Left forelimb (tissue), 1 donor: ENCODE data around the gene CACNA1B.

Source experiments
- DNase-seq: peaks from one replicate; pipeline ENCODE4 v3.0.0-alpha.2; 2018; ENCODE audit warnings: low spot score

CACNA1B gene

DNA sequence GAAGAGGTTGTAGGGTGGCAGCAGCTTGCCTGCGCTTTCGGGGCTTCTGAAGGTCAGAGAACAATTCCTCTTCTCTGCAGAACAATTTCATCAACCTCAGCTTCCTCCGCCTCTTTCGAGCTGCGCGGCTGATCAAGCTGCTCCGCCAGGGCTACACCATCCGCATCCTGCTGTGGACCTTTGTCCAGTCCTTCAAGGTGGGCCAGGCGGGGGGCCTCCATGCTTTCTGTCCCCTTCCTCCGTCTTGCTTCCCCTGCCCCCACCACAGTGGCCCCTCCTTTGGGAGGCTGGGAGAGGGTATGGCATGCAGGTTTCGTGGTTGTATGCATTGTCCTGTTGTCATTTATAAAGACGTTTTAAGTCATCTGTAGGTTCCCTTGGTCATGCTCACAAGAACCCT lies 195.8 kb downstream of the CACNA1B start:
- DNase-seq = peak; percentile 60

DNA sequence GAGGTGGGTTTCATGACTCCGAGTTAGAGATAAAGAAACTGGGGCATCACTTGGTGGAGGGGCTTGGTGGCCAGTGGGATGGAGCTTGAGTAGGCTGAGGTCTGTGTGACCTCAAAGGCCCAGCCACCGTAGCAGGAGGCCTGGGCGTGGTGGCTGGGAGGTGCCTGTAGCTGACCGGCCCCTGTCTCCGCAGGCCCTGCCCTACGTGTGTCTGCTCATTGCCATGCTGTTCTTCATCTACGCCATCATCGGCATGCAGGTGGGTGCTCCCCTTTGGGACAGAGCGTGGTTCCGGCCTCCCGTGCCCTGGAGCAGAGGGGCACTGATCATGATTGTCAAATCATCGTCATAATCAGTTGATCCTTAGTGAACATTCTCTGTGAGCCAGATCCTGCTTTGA lies 196.2 kb downstream of the CACNA1B start:
- peak; percentile 45 for DNase-seq

DNA sequence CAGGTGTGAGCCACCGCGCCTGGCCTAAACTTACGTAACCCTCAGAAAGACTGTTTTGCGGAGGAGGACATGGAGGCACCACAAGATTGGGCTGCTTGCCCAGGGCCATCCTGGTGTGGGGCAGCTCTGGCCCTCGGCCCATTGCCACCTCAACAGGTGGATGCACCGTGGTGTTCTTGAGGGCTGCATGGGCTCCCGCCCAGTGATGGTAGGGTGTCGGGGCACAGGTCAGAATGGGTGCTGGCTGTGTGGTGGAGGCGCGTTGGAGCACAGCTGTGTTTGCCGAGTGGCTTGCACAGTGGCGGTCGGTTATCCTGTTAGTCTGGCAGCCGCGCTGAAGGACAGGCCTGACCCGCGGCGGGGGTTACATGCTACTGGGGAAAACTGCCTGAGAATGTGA lies 196.9 kb downstream of the CACNA1B start:
- DNase-seq = peak; percentile 48

DNA sequence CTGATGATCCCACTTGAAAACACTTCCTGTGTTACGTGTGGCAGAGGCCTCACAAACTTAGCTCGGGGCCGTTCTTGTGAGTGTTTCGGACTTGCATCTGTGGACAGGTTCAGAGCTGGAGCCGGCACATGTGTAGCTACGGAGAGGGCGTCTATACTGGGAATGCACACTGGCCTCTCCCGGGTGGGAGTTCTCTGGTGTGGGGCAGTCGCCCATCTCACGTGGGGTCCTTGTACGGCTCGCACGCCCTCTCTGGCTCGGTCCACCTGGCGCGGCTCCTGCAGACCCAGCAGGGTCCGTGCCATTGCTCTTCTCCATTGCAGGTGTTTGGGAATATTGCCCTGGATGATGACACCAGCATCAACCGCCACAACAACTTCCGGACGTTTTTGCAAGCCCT lies 197.9 kb downstream of the CACNA1B start:
- peak; percentile 49 for DNase-seq

DNA sequence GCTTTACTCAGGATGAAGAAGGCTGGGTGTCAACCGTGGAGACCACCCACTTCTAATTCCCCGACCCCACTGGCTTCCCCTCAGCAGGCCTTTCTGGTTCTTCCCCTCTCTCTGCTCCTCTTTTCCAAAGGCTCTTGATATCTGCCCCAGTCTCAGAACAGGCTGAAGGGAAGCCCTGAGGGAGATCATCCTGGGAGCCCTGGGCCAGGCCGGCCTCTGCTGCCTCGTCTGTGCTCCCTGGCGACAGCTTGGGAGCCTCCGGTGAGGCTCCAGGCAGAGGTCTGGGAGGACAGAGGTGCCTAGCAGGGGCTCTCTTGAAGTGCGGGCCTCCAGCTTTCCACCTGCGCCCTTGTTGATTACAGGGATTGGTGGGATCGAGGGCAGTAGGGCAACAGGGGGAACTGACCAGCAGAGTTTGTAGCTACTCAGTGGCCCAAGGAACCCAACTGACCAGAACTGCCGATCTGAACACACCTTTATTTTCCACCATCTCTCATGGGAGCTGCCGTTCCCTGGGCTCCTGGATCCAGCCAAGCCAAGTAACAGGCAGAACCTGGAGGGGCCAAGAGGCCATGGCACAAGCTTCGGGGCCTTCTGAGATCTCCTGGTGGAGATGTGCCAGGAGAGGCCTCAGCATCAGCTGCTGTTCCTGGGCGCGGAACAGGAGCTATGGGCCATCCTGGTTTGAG lies 198.5 kb downstream of the CACNA1B start:
- DNase-seq = no peak

DNA sequence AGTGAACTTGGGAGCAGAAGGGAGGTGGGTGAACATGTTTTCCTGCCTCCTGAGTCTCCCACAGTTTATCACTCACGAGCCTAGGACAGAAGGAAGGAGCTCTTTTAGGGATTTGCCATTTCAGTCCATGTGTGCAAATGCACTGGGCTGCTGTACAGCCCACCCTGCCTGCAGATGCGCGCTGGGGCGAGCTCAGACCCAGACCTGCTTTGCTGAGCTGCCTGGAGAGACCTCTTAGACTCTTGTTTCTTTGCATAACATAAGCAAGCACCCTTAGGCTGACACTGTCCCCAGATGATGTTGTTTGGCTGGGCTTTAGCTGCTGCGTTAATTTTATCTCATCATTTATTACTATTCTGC lies 199.0 kb downstream of the CACNA1B start:
- no peak for DNase-seq

DNA sequence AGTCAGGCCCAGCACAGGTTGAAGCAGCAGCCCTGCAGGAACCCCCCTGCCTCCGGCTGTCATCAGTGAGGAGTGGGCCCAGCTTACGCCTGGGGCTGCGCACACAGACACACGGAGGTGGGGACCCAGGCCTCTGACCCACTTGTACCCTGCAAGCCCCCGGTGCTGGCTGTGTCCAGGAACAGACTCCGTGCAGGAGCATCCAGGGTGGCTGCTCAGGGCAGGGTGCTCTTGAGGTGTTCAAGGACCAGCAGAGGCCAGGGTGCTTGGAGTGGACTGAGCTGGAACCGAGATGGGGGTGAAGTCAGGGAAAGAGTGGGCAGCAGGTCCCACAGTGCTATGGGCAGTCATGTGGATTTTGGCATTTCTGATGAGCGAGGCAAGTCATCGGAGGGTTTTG lies 199.5 kb downstream of the CACNA1B start:
- peak; percentile 60 for DNase-seq

DNA sequence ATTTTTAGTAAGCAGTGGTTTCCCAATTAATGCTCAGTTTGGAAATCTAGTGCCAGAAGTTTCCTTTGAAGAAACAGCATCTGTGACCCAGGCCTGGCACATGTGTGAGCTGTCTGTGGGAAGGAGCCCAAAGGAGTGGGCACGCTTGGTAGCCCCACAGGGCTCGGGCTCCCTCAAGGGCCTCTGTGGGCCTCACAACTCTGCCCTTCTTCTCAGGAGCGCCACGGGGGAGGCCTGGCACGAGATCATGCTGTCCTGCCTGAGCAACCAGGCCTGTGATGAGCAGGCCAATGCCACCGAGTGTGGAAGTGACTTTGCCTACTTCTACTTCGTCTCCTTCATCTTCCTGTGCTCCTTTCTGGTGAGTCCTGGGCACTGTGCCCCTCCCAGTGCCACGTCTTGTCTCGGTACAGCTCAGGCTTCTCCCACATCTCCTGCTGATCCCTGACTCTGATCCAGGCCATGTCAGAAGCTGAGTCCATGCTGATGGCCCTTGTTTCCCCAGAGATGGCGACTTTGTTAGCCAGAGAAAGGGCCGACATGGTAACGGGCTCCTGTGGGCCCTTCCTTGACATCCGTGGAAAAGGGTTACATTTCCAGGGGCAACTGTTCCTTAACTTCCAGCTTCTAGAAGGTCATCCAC lies 200.4 kb downstream of the CACNA1B start:
- peak; percentile 53 for DNase-seq

DNA sequence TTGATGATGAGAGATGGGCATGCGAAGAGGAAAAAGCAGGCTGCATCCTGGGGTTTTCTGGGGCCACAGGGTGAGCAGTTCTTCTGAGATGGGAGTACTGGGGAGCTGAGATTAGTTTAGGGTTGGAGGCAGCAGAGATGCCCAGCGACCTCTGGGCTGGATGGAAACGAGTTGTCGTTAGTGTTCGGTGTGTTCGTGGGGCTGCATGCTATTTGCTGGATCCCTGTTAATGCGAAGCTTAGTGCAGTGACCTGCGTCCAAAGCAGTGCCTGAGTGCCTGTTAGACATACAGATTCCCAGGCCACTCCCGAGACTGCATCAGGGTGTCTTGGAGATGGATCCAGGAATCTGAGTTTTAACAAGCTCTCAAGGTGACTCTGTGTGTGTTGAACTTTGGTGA lies 201.3 kb downstream of the CACNA1B start:
- DNase-seq = peak; percentile 46

DNA sequence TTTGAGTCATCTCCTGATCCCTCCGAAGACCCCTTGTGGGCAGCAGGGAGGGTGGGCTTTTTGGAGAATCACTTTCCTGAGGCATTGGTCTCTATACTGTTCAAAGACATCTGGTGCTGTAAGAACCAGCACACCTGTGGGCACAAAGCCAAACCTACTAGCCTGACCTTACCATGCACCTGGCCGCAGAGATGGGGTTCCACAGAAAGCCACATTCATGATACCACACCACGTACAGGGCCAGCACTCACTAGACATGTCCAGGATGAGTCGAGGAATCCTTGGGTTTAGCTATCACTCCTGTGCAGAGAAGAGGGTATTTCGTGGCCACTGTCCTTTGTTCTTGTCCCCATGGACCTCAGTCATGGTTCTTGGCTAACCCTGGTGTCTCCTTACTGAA lies 203.4 kb downstream of the CACNA1B start:
- DNase-seq = peak; percentile 9

DNA sequence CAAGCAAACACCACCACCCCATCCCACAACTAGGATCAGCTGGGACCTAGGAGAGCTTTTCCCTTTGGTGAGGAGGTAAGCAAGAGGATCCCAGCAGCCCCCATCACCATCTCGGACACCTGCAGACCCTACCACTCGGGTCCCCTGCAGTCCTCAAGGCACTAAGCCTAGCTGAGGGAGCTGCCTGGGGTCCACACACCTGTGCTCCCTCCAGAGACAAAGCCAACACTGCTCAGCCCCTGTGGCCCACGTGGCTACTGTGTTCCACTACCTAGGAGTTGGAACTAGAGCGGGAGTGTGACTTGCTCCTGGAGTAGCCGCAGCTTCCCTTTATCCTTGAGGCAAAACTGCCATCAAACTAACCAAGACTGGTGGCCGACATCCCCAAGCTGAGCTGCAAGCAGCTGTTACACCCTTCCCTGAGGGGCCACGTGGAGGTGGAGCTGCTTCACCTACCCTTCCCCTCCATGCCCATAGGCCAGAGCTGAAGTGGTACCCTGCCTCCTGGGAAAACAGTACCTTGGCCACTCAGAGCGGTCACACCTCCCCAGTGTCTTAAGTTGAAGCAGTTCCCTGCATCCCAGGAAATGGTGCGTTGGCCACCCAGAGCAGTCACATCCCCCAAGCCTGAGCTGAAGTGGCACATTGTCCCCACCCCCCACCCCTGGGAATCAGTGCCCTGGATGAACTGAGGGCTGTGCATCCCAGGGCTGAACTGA lies 205.5 kb downstream of the CACNA1B start:
- DNase-seq = peak; percentile 11

DNA sequence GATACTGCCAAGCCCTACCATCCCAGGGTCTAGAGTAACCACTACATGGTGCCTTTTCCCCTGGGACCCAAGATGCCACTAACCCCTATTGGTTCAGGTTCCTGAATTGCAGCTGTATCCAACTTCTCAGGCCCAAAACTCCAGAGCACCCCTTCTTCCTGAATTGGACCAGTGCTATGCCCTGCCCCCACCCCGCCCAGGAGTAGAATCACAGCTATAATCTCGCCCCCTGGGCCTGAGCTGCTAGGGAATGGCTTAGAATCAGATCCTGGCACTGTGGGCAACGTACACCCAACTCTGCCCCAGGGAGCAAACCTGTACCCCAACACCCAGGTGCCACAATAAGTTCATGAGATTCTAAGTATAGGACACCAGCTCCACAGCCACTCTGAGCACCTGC lies 206.3 kb downstream of the CACNA1B start:
- DNase-seq = peak; percentile 8

DNA sequence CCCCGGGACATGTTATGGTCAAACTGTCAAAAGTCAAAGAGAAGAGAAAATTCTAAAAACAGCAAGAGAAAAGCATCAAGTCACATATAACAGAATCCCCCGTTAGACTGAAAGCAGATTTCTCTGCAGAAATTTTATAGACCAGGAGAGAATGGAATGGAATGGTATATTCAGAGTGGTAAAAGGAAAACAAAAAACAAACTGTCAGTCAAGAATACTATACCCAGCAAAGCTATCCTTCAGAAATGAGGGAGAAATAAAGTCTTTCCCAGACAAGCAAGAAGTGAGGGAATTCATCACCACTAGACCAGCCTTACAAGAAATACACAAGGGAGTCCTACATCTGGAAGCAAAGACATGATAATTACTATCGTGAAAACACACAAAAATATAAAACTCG lies 208.0 kb downstream of the CACNA1B start:
- DNase-seq = no peak

DNA sequence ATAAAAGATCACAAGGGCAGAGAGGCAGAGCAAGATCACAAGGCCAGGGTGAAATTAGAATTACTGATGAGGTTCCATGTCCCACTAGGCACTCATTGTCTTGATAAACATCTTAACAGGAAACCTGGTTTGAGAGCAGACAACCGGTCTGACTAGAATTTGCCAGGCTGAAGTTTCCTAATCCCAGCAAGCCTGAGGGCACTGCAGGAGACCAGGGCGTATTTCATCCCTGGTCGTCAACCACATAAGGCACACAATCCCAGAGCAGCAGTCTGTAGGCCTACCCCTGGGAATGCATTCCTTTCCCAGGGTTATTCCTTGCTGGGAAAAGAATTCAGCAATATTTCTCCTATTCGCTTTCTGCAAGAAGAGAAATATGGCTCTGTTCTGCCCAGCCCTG lies 214.5 kb downstream of the CACNA1B start:
- DNase-seq = peak; percentile 12

DNA sequence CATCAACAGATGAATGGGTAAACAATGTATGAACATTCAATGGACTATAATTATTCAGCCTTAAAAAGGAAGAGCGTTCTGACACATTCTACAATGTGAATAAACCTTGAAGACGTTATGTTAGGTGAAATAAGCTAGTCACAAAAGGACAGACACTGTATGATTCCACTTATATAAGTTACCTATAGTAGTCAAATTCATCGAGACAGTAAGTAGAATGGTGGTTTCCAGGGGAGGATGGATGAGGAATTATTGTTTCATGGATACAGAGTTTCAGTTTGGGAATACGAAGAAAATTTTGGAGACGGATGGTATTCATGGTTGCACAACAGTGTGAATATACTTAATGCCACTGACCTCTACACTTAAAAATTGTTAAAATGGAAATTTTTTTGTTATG lies 216.4 kb downstream of the CACNA1B start:
- no peak for DNase-seq

DNA sequence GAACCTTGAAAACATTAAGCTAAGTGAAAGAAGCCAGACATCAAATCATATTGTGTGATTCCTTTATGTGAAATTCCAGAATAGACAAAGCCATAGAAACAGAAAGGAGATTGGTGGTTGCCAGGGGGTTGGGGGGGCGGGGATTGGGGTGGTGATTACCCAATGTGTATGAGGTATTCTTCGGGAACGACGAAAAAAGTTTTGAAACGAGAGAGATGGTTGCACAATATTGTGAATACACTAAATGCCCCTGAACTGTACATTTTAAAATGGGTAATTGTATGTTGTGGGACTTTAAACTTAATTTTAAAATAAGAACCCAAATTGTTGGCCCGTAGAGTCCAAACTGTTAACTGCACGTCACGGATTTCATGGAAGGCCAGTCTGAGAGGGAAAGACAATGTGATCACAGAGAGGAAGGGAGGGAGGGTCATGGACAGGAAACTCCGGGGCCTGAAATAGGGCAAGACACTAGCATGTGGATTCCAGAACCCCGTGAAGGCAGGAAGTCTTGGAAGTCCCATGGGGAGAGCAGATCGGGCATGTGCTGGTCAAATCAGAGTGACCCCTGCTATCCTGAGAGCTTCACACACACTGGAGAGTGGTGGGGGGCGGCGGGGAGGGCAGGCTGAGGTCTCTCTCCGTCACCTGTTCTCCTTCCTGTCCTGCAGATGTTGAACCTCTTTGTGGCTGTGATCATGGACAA lies 218.4 kb downstream of the CACNA1B start:
- DNase-seq = peak; percentile 34

DNA sequence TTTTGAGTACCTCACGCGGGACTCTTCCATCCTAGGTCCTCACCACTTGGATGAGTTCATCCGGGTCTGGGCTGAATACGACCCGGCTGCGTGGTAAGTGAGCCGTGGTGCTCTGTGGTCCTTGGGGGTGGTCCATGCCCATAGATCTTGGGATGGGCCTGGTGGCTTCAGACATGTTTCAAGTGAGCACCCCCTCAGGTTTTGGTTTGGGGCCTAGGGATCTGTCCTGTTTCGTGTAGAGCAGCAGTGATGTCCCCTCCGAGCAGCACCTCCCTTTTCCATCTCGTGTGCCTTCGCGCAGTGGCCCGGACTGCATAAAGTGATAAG lies 218.9 kb downstream of the CACNA1B start:
- peak; percentile 11 for DNase-seq

DNA sequence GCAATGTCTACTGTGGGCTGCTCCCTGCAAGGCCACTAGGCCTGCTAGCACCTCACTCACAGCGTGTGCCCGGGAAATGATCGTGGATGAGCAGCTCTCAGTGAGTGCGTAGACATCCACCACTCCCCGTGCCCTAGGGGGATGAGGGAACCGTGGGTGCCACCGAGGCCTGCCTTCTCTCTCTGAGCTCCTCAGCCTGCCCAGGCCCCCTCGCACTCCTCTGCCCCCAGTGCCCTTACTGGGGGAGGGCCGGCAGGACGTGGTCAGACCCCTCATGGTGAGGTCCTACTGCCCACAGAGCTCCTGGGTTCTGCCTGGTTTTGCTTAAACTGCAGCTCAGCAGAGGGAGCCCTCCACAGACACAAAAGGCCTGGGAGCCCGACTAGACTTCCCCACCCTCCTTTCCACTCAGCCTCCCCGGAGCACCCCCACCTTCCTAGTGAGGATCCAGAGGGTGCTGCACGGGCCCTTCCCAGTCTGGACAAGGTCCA lies 220.0 kb downstream of the CACNA1B start:
- DNase-seq = peak; percentile 51

DNA sequence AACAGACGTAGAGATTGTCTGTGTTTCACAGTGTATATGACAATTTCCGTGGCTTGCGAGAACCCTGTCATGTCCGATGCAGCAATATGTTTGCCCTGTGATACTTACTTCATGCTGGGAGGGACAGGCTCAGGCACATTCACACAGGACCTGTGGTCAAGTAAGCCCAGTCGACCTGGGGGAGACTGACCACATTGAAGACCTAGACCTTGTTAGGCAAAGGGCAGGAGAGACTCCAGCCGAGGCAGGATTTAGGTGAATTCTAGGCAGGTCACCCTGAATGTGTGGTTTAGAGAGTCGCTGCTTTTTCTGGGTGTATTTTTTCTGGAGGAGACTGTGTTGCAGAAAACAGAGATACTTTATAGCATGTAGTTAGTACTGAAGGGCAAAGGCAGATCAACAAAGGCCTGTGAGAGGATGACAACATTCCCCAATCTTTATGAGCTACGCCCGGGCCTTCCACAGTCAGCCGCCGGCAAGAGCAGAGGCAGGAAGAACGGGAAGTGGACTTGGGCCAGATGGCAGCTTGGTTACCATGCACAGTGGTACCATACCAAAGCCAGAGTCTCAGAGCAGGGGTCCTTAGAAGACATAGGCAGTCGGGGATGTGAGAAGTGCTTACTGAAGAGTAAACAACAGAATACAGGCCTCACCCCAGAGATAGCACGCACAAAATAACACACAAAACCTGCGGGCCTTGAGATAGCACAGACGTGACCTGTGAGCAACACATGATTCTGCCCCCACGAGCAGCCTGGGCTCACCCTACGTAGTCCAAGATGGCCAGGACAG lies 220.7 kb downstream of the CACNA1B start:
- peak; percentile 17 for DNase-seq

DNA sequence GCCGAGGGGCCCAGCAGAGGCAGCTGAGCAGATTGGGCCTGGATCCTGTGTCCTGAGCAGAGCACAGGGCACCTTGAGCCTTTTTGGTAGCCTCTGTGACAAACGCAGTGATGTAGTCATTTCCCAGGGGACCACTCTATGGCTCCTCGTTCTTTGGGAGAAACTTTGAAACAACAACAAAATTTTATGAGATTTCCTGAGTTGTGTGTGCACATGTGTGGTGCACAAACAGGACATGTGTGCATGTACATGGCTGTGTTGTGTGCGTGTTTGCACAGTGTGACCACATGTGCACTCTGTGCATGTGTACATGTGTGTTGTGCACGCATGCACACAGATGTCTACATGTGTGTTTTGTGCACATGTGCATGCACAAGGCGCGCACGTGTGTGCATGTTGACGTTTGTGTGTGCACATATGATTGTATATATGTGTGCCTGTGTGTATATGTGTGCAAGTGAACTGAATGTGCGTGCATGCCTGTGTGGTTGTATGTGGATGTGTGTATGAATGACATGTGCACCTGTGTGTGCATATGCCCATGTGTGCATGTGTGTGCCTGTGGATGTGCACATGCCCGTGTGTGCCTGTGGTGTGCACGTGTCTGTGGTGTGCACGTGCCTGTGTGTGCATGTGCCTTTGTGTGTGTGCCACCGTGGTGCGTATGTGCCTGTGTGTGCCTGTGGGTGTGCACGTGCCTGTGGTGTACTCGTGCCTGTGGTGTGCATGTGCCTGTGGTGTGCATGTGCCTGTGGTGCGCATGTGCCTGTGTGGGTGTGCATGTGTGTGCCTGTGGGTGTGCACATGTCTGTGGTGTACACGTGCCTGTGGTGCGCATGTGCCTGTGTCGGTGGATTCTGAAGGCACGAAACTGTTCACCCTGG lies 221.6 kb downstream of the CACNA1B start:
- peak; percentile 40 for DNase-seq
